OCI-LY7 (cell line): ENCODE measurements around the gene METTL1. TPM values are rescaled to one million over a fixed set of nuclear protein-coding genes. Genes with fewer than 3 reads are reported as not detected.

Experiments
- BruUV-seq: library from RNA; stranded (reverse); fragments of 400-500 nt; replicated peaks from 2 replicates; lab custom pipeline; 2021; lab: Mats Ljungman, UMichigan
- CTCF ChIA-PET: fragments of 300-600 bp; sonication (Branson Sonifier 250); formaldehyde crosslinking; loops from one replicate; lab custom pipeline; 2022; ENCODE audit warnings: antibody characterized with exemption; ENCODE audit not compliant: unreplicated experiment; lab: Charles Lee
- POLR2A ChIA-PET: fragments of 300-600 bp; sonication (Branson Sonifier 250); formaldehyde crosslinking; loops from one replicate; lab custom pipeline; 2022; ENCODE audit warnings: antibody characterized with exemption; lab: Charles Lee
- DNase-seq: peaks from one replicate; pipeline ENCODE4 v3.0.0-alpha.2; 2015; ENCODE audit warnings: low spot score
- H2AFZ ChIP-seq: fragments of 200-600 bp; sonication (generic), shearing (Covaris generic); 2 replicates; pipeline ENCODE4 v1.6.1; 2014; ENCODE audit warnings: mild to moderate bottlenecking, antibody characterized with exemption, low read length, moderate library complexity
- H3K27ac ChIP-seq: fragments of 200-600 bp; sonication (generic); 2 replicates; pipeline ENCODE4 v1.5.1; 2014; ENCODE audit warnings: mixed run types, low read depth, mild to moderate bottlenecking, moderate library complexity, low read length, inconsistent platforms; ENCODE audit not compliant: poor library complexity, severe bottlenecking
- H3K36me3 ChIP-seq: fragments of 200-600 bp; sonication (generic); 2 replicates; pipeline ENCODE4 v1.6.1; 2014; ENCODE audit warnings: mild to moderate bottlenecking, antibody characterized with exemption, low read length, moderate library complexity, mixed read lengths; ENCODE audit not compliant: insufficient read depth
- H3K4me1 ChIP-seq: fragments of 200-600 bp; sonication (generic); 2 replicates; pipeline ENCODE4 v1.5.1; 2014; ENCODE audit warnings: mild to moderate bottlenecking, low read length; ENCODE audit not compliant: insufficient read depth, poor library complexity, severe bottlenecking
- H3K4me2 ChIP-seq: fragments of 200-600 bp; sonication (generic); 2 replicates; pipeline ENCODE4 v1.6.1; 2014; ENCODE audit warnings: mild to moderate bottlenecking, low read length
- H3K4me3 ChIP-seq: fragments of 200-600 bp; sonication (generic); 2 replicates; pipeline ENCODE4 v1.5.1; 2014; ENCODE audit warnings: mild to moderate bottlenecking, low read depth, low read length; ENCODE audit not compliant: poor library complexity, severe bottlenecking
- H3K79me2 ChIP-seq: fragments of 200-600 bp; sonication (generic); 2 replicates; pipeline ENCODE4 v1.6.1; 2016; ENCODE audit warnings: low read depth, mild to moderate bottlenecking, low read length, moderate library complexity, mixed read lengths; ENCODE audit not compliant: insufficient read depth
- H3K9me2 ChIP-seq: fragments of 200-600 bp; sonication (generic); 2 replicates; pipeline ENCODE4 v1.6.1; 2016; ENCODE audit warnings: mild to moderate bottlenecking, low read length, mixed read lengths; ENCODE audit not compliant: insufficient read depth
- H3K9me3 ChIP-seq: fragments of 200-600 bp; sonication (generic); 2 replicates; pipeline ENCODE4 v1.6.1; 2014; ENCODE audit warnings: mild to moderate bottlenecking, mixed run types, low read length, mixed read lengths
- H4K20me1 ChIP-seq: fragments of 200-600 bp; sonication (generic); 2 replicates; pipeline ENCODE4 v1.6.1; 2014; ENCODE audit warnings: mild to moderate bottlenecking, antibody characterized with exemption, low read length, moderate library complexity, mixed read lengths; ENCODE audit not compliant: insufficient read depth
- CTCF ChIP-seq: fragments of 200-600 bp; sonication (generic); conservative IDR thresholded peaks from 2 replicates; pipeline ENCODE4 v1.5.1; 2014; ENCODE audit warnings: mild to moderate bottlenecking, antibody characterized with exemption, low read length, moderate library complexity, mixed read lengths
- EZH2phosphoT487 ChIP-seq: fragments of 200-600 bp; sonication (generic); IDR thresholded peaks from 2 replicates; pipeline ENCODE4 v1.6.1; 2018; ENCODE audit warnings: low read depth, borderline replicate concordance, mild to moderate bottlenecking, mixed run types, antibody characterized with exemption, low read length, moderate library complexity, mixed read lengths
- intact Hi-C: fragments of 100-400 bp; cut with micrococcal nuclease; formaldehyde crosslinking; loops from one replicate; pipeline ENCODE4 v1.10.0; 2022; ENCODE audit not compliant: unreplicated experiment
- total RNA-seq, 2 experiments: library from RNA; depleted of rRNA in 1 of 2; stranded (reverse); fragments of >200 nt in 1 of 2; shearing (Covaris generic) in 1 of 2; gene quantifications; 2 replicates each; pipeline ENCODE4 v1.2.3, GENCODE V29; 2014 to 2022

The METTL1 gene
- total RNA-seq, 2 experiments from 2014 or later: 22.2 to 23.6 TPM

GRCh38 chr12:57781801-57782200 lies 9.9 kb upstream of the METTL1 start:
- Histone ChIP-seq H3K27ac (no peak overlapping the region), H3K79me2 (peaks cover 25% of the 10 kb centered on the region), H3K4me1 (peaks cover 20% of the 10 kb centered on the region), H3K4me3 (no peak overlapping the region), H4K20me1 (no peaks in the 10 kb centered on the region), H3K9me3 (no peaks in the 10 kb centered on the region), H3K9me2 (no peaks in the 10 kb centered on the region), H3K36me3 (peaks cover 26% of the 10 kb centered on the region), H2AFZ (peak overlapping the region; percentile 74; the same call in 1 of the 2 replicates), H3K4me2 (0 out of 2 replicates have a peak overlapping the region, but pooled peaks have one; percentile 12)
- ChIA-PET POLR2A (interaction anchor here (0.8 to 1.0 kb wide), 2 partner anchors 10 to 15 kb away, joined by 3 read pairs; partner anchors contain the start of genes EEF1AKMT3 and METTL1), CTCF (no interaction called here)
- intact Hi-C loops: loop anchor here (5.0 kb wide), 1 partner anchor 126 kb away; no protein-coding TSS in a partner anchor
- TF ChIP-seq CTCF: no peak
- TF ChIP-seq EZH2phosphoT487: no peak
- no peak for DNase-seq
- BruUV-seq: no TSS peak

- no peak for TF ChIP-seq EZH2phosphoT487
- TF ChIP-seq CTCF: no peak
- intact Hi-C loops: loop anchor here (5.0 kb wide), 1 partner anchor 126 kb away; no protein-coding TSS in a partner anchor
- BruUV-seq: no TSS peak
- Histone ChIP-seq H3K79me2 (peaks cover 25% of the 10 kb centered on the region), H3K9me2 (no peaks in the 10 kb centered on the region), H3K4me1 (peaks cover 20% of the 10 kb centered on the region), H3K36me3 (peaks cover 20% of the 10 kb centered on the region), H3K27ac (no peak overlapping the region), H2AFZ (no peak overlapping the region), H3K4me2 (no peak overlapping the region), H3K4me3 (no peak overlapping the region), H4K20me1 (no peaks in the 10 kb centered on the region), H3K9me3 (no peaks in the 10 kb centered on the region)
- DNase-seq: no peak
- CTCF ChIA-PET: no interaction called here
- POLR2A ChIA-PET: interaction anchor here (0.8 to 1.0 kb wide), 2 partner anchors 9 to 15 kb away, joined by 3 read pairs; partner anchors contain the start of genes EEF1AKMT3 and METTL1
These were observed 9.3 kb upstream of the METTL1 start for GRCh38 chr12:57781244-57781643.

GRCh38 chr12:57780284-57780897 lies 8.5 kb upstream of the METTL1 start:
- no peak overlapping the region for H3K4me2 ChIP-seq
- H4K20me1 ChIP-seq: no peaks in the 10 kb centered on the region
- no peak for DNase-seq
- TF ChIP-seq EZH2phosphoT487: no peak
- TF ChIP-seq CTCF: no peak
- H3K27ac ChIP-seq: no peak overlapping the region
- H3K36me3 ChIP-seq: peaks cover 11% of the 10 kb centered on the region
- H3K79me2 ChIP-seq: peaks cover 24% of the 10 kb centered on the region
- ChIA-PET POLR2A (interaction anchor here (0.6 kb wide), 1 partner anchor 151 kb away, joined by 4 read pairs; no protein-coding TSS in a partner anchor), CTCF (interaction anchor here (1.0 kb wide), 1 partner anchor 24 kb away, joined by 5 read pairs; no protein-coding TSS in a partner anchor)
- H3K9me3 ChIP-seq: no peaks in the 10 kb centered on the region
- peaks cover 26% of the 10 kb centered on the region for H3K4me1 ChIP-seq
- intact Hi-C loops: loop anchor here (5.0 kb wide), 1 partner anchor 127 kb away; no protein-coding TSS in a partner anchor
- H2AFZ ChIP-seq: no peak overlapping the region
- no peak overlapping the region for H3K4me3 ChIP-seq
- H3K9me2 ChIP-seq: no peaks in the 10 kb centered on the region
- BruUV-seq: no TSS peak
